ENCODE results near the gene GJB6. TPM values are rescaled to one million over a fixed set of nuclear protein-coding genes. Genes with fewer than 3 reads are reported as not detected.

GJB6 gene
- polyA plus RNA-seq, 1 of the 3 experiments (the other 2 are of a cell fraction): not detected

- TF ChIP-seq ZBTB33 (IDR thresholded peaks at IDR 0.05; ENCODE audit: borderline replicate concordance, low read depth): no peak
These were observed 45.3 kb downstream of the GJB6 start (continued) for GRCh38 chr13:20186771-20187170.

- CTCF ChIA-PET: interaction anchor here (0.8 to 10.1 kb wide), 3 partner anchors 11 to 20 kb away, joined by 3 to 89 read pairs (median 5); no protein-coding TSS in a partner anchor
- no peak for TF ChIP-seq CTCF (IDR thresholded peaks at IDR 0.05)
- TF ChIP-seq PBX3 (IDR thresholded peaks at IDR 0.05): no peak
- TF ChIP-seq IRF3 (IDR thresholded peaks at IDR 0.05; ENCODE audit: low read depth, low read length): no peak
- no peak for TF ChIP-seq REST (IDR thresholded peaks at IDR 0.05; ENCODE audit: low read depth, low read length)
- no peak for TF ChIP-seq SIN3A (IDR thresholded peaks at IDR 0.05; ENCODE audit: borderline replicate concordance, low read depth, low read length)
- TF ChIP-seq EP300 (IDR thresholded peaks at IDR 0.05; ENCODE audit: borderline replicate concordance in 1 of 2, low read depth in 1 of 2, low read length in 1 of 2): no peak
- TF ChIP-seq GABPA (IDR thresholded peaks at IDR 0.05; ENCODE audit: low read depth): no peak
- no peak for TF ChIP-seq RFX5 (IDR thresholded peaks at IDR 0.05; ENCODE audit: low read length)
- no peak for TF ChIP-seq MEF2A (IDR thresholded peaks at IDR 0.05; ENCODE audit: borderline replicate concordance, low read depth)
- TF ChIP-seq EZH2phosphoT487 (IDR thresholded peaks at IDR 0.05; ENCODE audit: borderline replicate concordance, low read depth): no peak
- no peak for TF ChIP-seq CHD2 (IDR thresholded peaks at IDR 0.05; ENCODE audit: low read length, partially characterized antibody)
- TF ChIP-seq ELF1 (IDR thresholded peaks at IDR 0.05): no peak
- WGBS (ENCODE audit: low lambda C conversion rate): 7% methylated on average over 12 of the region's 12 CpGs
These were observed 46.6 kb downstream of the GJB6 start for GRCh38 chr13:20185366-20186056.

More at GRCh38 chr13:20185366-20186056, 46.6 kb downstream of the GJB6 start:
- Histone ChIP-seq H4K20me1 (ENCODE audit: insufficient read depth) (no peaks in the 10 kb centered on the region), H3K9me3 (no peaks in the 10 kb centered on the region), H3F3A (replicated peaks; ENCODE audit: insufficient read depth) (no peaks in the 10 kb centered on the region), H3K9me2 (no peaks in the 10 kb centered on the region), H3K27me3 (ENCODE audit: insufficient read depth) (peaks cover 65% of the 10 kb centered on the region), H3K36me3 (replicated peaks in 1 of 2; ENCODE audit: control insufficient read depth in 1 of 2, insufficient read depth in 2 of 2, low read length in 1 of 2) (no peaks in the 10 kb centered on the region), H3K27ac (ENCODE audit: low read depth in 2 of 2, low read length in 1 of 2) (no peak overlapping the region), H3K9ac (no peak overlapping the region), H3K4me1 (ENCODE audit: control insufficient read depth in 1 of 2, insufficient read depth in 2 of 2, low read depth in 1 of 2, low read length in 1 of 2) (no peaks in the 10 kb centered on the region), H3K4me3 (ENCODE audit: low read depth in 2 of 2, low read length in 1 of 2) (no peak overlapping the region), H3K79me2 (ENCODE audit: insufficient read depth) (no peaks in the 10 kb centered on the region), H3K4me2 (no peak overlapping the region), H2AFZ (ENCODE audit: low read depth) (no peak overlapping the region)
- DNase-seq: no peak
- POLR2A ChIA-PET: no interaction called here
